HG02870 (cell line): ENCODE results near the gene TRIM8.

ENCODE experiments used
- ATAC-seq: cut with Tn5 transposase; IDR thresholded peaks from one replicate; pipeline ENCODE4 v1.9.1; 2021; ENCODE audit warnings: mild to moderate bottlenecking, moderate library complexity; ENCODE audit not compliant: unreplicated experiment

TRIM8 gene

GRCh38 chr10:102668326-102669107, 24.2 kb downstream of the TRIM8 start:
- no peak for ATAC-seq

GRCh38 chr10:102669206-102670064, 25.2 kb downstream of the TRIM8 start:
- ATAC-seq = no peak

- ATAC-seq = no peak
Observed at GRCh38 chr10:102670065-102670670, 25.9 kb downstream of the TRIM8 start.

GRCh38 chr10:102670871-102671434, 26.7 kb downstream of the TRIM8 start:
- no peak for ATAC-seq

- ATAC-seq = no peak
Observed at GRCh38 chr10:102673236-102673818, 29.0 kb downstream of the TRIM8 start.

GRCh38 chr10:102673819-102674511, 29.7 kb downstream of the TRIM8 start:
- ATAC-seq = no peak

- no peak for ATAC-seq
Observed at GRCh38 chr10:102674566-102674965, 30.3 kb downstream of the TRIM8 start.

GRCh38 chr10:102675011-102675665, 30.9 kb downstream of the TRIM8 start:
- ATAC-seq = no peak

- no peak for ATAC-seq
Observed at GRCh38 chr10:102675666-102676533, 31.6 kb downstream of the TRIM8 start.

GRCh38 chr10:102676534-102677315, 32.4 kb downstream of the TRIM8 start:
- ATAC-seq = no peak

GRCh38 chr10:102677331-102678067, 33.2 kb downstream of the TRIM8 start:
- no peak for ATAC-seq

- ATAC-seq = no peak
Observed at GRCh38 chr10:102678068-102678400, 33.8 kb downstream of the TRIM8 start.

- no peak for ATAC-seq
Observed at GRCh38 chr10:102678842-102679289, 34.6 kb downstream of the TRIM8 start.

GRCh38 chr10:102679596-102679995, 35.3 kb downstream of the TRIM8 start:
- no peak for ATAC-seq

- no peak for ATAC-seq
Observed at GRCh38 chr10:102681696-102682095, 37.4 kb downstream of the TRIM8 start.

- ATAC-seq = no peak
Observed at GRCh38 chr10:102682416-102682815, 38.1 kb downstream of the TRIM8 start.

- ATAC-seq = no peak
Observed at GRCh38 chr10:102682981-102683380, 38.7 kb downstream of the TRIM8 start.
